ENCODE measurements around the gene ISCA1. TPM values are rescaled to one million over a fixed set of nuclear protein-coding genes. Genes with fewer than 3 reads are reported as not detected.

Gene ISCA1
- polyA plus RNA-seq, 1 donor (not counting 4 experiments of a cell fraction or from before 2014, with no cell fraction given) = 37.4 TPM

DNA sequence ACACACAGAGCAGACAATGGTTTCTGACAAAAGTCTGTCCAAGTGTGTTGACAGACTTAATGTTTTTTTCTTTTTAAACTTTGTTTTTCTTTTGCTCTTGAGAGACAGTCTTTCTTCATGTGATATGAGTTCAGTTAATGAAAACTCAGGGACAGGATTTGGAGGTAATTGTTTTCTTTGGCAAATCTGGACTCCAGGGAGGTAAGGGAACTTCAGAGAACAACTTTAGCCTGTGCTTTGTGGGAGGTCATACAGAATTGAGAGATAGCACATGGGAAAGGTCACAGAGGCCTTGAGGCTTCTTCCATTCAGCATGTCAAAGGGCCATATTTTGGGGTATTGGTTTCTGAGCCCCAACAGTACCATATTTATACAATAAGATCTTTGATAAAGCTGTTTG is 32.2 kb downstream of the ISCA1 start:
- TF ChIP-seq, protein P1, sequence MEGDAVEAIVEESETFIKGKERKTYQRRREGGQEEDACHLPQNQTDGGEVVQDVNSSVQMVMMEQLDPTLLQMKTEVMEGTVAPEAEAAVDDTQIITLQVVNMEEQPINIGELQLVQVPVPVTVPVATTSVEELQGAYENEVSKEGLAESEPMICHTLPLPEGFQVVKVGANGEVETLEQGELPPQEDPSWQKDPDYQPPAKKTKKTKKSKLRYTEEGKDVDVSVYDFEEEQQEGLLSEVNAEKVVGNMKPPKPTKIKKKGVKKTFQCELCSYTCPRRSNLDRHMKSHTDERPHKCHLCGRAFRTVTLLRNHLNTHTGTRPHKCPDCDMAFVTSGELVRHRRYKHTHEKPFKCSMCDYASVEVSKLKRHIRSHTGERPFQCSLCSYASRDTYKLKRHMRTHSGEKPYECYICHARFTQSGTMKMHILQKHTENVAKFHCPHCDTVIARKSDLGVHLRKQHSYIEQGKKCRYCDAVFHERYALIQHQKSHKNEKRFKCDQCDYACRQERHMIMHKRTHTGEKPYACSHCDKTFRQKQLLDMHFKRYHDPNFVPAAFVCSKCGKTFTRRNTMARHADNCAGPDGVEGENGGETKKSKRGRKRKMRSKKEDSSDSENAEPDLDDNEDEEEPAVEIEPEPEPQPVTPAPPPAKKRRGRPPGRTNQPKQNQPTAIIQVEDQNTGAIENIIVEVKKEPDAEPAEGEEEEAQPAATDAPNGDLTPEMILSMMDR (optimal IDR thresholded peaks at IDR 0.05 in 1 of 3, IDR thresholded peaks at IDR 0.05 in 1 of 3, conservative IDR thresholded peaks at IDR 0.05 in 1 of 3; ENCODE audit: extremely low read depth in 1 of 3, insufficient read depth in 2 of 3, low read length in 3 of 3) = no peak
- no peak for TF ChIP-seq EZH2 (IDR thresholded peaks at IDR 0.05; ENCODE audit: low read length)
- H4K20me1 ChIP-seq (ENCODE audit: control insufficient read depth, extremely low read depth, insufficient read depth, low read length) = no peaks in the 10 kb centered on the region
- dilution Hi-C loops (cut with MboI; ENCODE audit: extremely low pct_ligation_motif_present, low sequenced_read_pairs) = no loop called here
- no peak for DNase-seq (ENCODE audit: low read depth, low spot score)
- H3K4me3 ChIP-seq (ENCODE audit: control insufficient read depth in 2 of 3, extremely low read depth in 1 of 3, insufficient read depth in 2 of 3, low read depth in 1 of 3, low read length in 3 of 3) = no peak overlapping the region
- H3K36me3 ChIP-seq (ENCODE audit: control insufficient read depth in 2 of 2, extremely low read depth in 1 of 2, insufficient read depth in 2 of 2, low read length in 2 of 2) = no peaks in the 10 kb centered on the region
- no peak overlapping the region for H3K9ac ChIP-seq (ENCODE audit: control insufficient read depth, extremely low read depth, insufficient read depth, low read length)
- H2AFZ ChIP-seq (ENCODE audit: control insufficient read depth, low read length) = no peak overlapping the region
- H3K9me3 ChIP-seq (ENCODE audit: control insufficient read depth, low read depth, low read length) = no peaks in the 10 kb centered on the region
- no peaks in the 10 kb centered on the region for H3K27me3 ChIP-seq (ENCODE audit: control insufficient read depth, extremely low read depth, insufficient read depth, low read length)
- H3K4me1 ChIP-seq (ENCODE audit: control insufficient read depth, extremely low read depth, insufficient read depth, low read length) = no peaks in the 10 kb centered on the region
- H3K27ac ChIP-seq (ENCODE audit: control insufficient read depth, insufficient read depth, low read length) = no peak overlapping the region
- FAIRE-seq = no peak
- no peak overlapping the region for H3K4me2 ChIP-seq (ENCODE audit: control insufficient read depth, extremely low read depth, insufficient read depth, low read depth, low read length)
- no peaks in the 10 kb centered on the region for H3K79me2 ChIP-seq (ENCODE audit: control insufficient read depth, insufficient read depth, low read length)
- no peaks in the 10 kb centered on the region for H3K9me1 ChIP-seq (ENCODE audit: control insufficient read depth, extremely low read depth, insufficient read depth, low read length)

DNA sequence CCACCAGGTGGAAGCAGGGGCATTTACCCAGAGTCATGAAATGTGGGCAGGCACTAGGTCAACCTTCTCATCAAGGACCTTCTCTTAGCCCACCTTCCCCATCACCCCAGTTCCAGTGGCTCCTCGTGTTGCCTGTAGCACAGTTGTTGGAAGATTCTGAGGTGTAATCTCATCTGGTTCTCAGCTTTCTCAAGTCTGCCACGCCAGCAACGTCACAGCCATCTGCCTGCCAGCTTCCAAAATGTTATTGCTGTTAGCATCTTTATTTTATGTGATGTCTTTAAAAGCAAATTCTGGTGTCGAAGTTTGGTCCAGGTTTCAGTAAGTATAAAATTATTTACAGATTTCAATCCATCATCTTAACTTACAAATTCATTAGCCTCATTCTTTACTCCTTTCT is 33.6 kb downstream of the ISCA1 start:
- Histone ChIP-seq H3K27me3 (ENCODE audit: control insufficient read depth, extremely low read depth, insufficient read depth, low read length) (no peaks in the 10 kb centered on the region), H3K9me3 (ENCODE audit: control insufficient read depth, low read depth, low read length) (no peaks in the 10 kb centered on the region), H3K4me2 (ENCODE audit: control insufficient read depth, extremely low read depth, insufficient read depth, low read depth, low read length) (no peak overlapping the region), H3K4me1 (ENCODE audit: control insufficient read depth, extremely low read depth, insufficient read depth, low read length) (no peaks in the 10 kb centered on the region), H3K36me3 (ENCODE audit: control insufficient read depth in 2 of 2, extremely low read depth in 1 of 2, insufficient read depth in 2 of 2, low read length in 2 of 2) (no peaks in the 10 kb centered on the region), H4K20me1 (ENCODE audit: control insufficient read depth, extremely low read depth, insufficient read depth, low read length) (no peaks in the 10 kb centered on the region), H2AFZ (ENCODE audit: control insufficient read depth, low read length) (no peak overlapping the region), H3K9me1 (ENCODE audit: control insufficient read depth, extremely low read depth, insufficient read depth, low read length) (no peaks in the 10 kb centered on the region), H3K9ac (ENCODE audit: control insufficient read depth, extremely low read depth, insufficient read depth, low read length) (no peak overlapping the region), H3K79me2 (ENCODE audit: control insufficient read depth, insufficient read depth, low read length) (no peaks in the 10 kb centered on the region), H3K27ac (ENCODE audit: control insufficient read depth, insufficient read depth, low read length) (no peak overlapping the region), H3K4me3 (ENCODE audit: control insufficient read depth in 2 of 3, extremely low read depth in 1 of 3, insufficient read depth in 2 of 3, low read depth in 1 of 3, low read length in 3 of 3) (no peak overlapping the region)
- no peak for DNase-seq (ENCODE audit: low read depth, low spot score)
- dilution Hi-C loops (cut with MboI; ENCODE audit: extremely low pct_ligation_motif_present, low sequenced_read_pairs) = no loop called here
- FAIRE-seq = no peak
- no peak for TF ChIP-seq EZH2 (IDR thresholded peaks at IDR 0.05; ENCODE audit: low read length)

DNA sequence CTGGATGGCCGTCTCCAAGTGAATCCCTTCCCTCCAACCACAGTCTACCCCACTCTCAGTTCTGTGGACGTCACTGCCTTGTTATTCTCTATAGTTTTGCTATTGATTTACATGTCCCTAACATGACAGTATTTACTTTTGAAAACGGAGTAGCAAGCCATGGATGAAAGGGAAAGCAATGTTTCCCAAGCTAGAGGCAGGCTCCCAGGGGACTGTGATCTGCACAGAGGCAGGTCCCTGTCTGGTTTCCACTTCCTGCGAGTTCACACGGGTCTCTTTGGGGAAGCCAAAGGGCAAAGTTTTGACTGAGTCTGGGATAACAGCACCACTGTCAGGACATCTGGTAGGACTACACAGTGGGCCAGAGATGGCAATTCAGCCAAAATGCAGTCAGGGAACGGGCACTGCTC is 35.6 kb downstream of the ISCA1 start:
- DNase-seq (ENCODE audit: low read depth, low spot score) = no peak
- Histone ChIP-seq H3K4me1 (ENCODE audit: control insufficient read depth, extremely low read depth, insufficient read depth, low read length) (no peaks in the 10 kb centered on the region), H3K9ac (ENCODE audit: control insufficient read depth, extremely low read depth, insufficient read depth, low read length) (no peak overlapping the region), H3K4me3 (ENCODE audit: control insufficient read depth in 2 of 3, extremely low read depth in 1 of 3, insufficient read depth in 2 of 3, low read depth in 1 of 3, low read length in 3 of 3) (no peak overlapping the region), H3K27me3 (ENCODE audit: control insufficient read depth, extremely low read depth, insufficient read depth, low read length) (no peaks in the 10 kb centered on the region), H3K9me3 (ENCODE audit: control insufficient read depth, low read depth, low read length) (no peaks in the 10 kb centered on the region), H3K9me1 (ENCODE audit: control insufficient read depth, extremely low read depth, insufficient read depth, low read length) (no peaks in the 10 kb centered on the region), H3K36me3 (ENCODE audit: control insufficient read depth in 2 of 2, extremely low read depth in 1 of 2, insufficient read depth in 2 of 2, low read length in 2 of 2) (no peaks in the 10 kb centered on the region), H3K27ac (ENCODE audit: control insufficient read depth, insufficient read depth, low read length) (no peak overlapping the region), H4K20me1 (ENCODE audit: control insufficient read depth, extremely low read depth, insufficient read depth, low read length) (no peaks in the 10 kb centered on the region), H2AFZ (ENCODE audit: control insufficient read depth, low read length) (no peak overlapping the region), H3K79me2 (ENCODE audit: control insufficient read depth, insufficient read depth, low read length) (no peaks in the 10 kb centered on the region), H3K4me2 (ENCODE audit: control insufficient read depth, extremely low read depth, insufficient read depth, low read depth, low read length) (no peak overlapping the region)
- no peak for FAIRE-seq
- dilution Hi-C loops (cut with MboI; ENCODE audit: extremely low pct_ligation_motif_present, low sequenced_read_pairs) = no loop called here
- no peak for TF ChIP-seq EZH2 (IDR thresholded peaks at IDR 0.05; ENCODE audit: low read length)
- TF ChIP-seq, protein P1 (optimal IDR thresholded peaks at IDR 0.05 in 1 of 3, IDR thresholded peaks at IDR 0.05 in 1 of 3, conservative IDR thresholded peaks at IDR 0.05 in 1 of 3; ENCODE audit: extremely low read depth in 1 of 3, insufficient read depth in 2 of 3, low read length in 3 of 3) = no peak
